Ovary (tissue), 3 donors: ENCODE data around the gene CROCC2.

ENCODE experiments used
- EP300 ChIP-seq: sonication (generic); formaldehyde crosslinking; IDR thresholded peaks from one replicate; pipeline ENCODE4 v1.6.1; 2017; ENCODE audit warnings: antibody characterized with exemption
- POLR2A ChIP-seq: fragments of 450-650 bp; IDR thresholded peaks from one replicate; pipeline ENCODE4 v1.6.1; 2017; ENCODE audit warnings: antibody characterized with exemption, mild to moderate bottlenecking, moderate library complexity
- TF ChIP-seq, protein P1 (sequence below), 3 donors: fragments of 450-650 bp in 2 of 3; fragments of 200-600 bp in 1 of 3; IDR thresholded peaks; one replicate each; pipeline versions ENCODE4 v1.5.1 to v1.8.0; 2016 to 2022; ENCODE audit warnings: antibody characterized with exemption in 3 of 3, mild to moderate bottlenecking in 1 of 3
- donor health status: DM: no; HTN: no; CAD: no.

- TF ChIP-seq, protein P1, sequence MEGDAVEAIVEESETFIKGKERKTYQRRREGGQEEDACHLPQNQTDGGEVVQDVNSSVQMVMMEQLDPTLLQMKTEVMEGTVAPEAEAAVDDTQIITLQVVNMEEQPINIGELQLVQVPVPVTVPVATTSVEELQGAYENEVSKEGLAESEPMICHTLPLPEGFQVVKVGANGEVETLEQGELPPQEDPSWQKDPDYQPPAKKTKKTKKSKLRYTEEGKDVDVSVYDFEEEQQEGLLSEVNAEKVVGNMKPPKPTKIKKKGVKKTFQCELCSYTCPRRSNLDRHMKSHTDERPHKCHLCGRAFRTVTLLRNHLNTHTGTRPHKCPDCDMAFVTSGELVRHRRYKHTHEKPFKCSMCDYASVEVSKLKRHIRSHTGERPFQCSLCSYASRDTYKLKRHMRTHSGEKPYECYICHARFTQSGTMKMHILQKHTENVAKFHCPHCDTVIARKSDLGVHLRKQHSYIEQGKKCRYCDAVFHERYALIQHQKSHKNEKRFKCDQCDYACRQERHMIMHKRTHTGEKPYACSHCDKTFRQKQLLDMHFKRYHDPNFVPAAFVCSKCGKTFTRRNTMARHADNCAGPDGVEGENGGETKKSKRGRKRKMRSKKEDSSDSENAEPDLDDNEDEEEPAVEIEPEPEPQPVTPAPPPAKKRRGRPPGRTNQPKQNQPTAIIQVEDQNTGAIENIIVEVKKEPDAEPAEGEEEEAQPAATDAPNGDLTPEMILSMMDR (IDR thresholded peaks at IDR 0.05): no peak
- no peak for TF ChIP-seq POLR2A
- TF ChIP-seq EP300: no peak
Measured at GRCh38 chr2:240956935-240957655, 51.0 kb downstream of the CROCC2 start.
